ENCODE data around the gene SYPL1.

DNA sequence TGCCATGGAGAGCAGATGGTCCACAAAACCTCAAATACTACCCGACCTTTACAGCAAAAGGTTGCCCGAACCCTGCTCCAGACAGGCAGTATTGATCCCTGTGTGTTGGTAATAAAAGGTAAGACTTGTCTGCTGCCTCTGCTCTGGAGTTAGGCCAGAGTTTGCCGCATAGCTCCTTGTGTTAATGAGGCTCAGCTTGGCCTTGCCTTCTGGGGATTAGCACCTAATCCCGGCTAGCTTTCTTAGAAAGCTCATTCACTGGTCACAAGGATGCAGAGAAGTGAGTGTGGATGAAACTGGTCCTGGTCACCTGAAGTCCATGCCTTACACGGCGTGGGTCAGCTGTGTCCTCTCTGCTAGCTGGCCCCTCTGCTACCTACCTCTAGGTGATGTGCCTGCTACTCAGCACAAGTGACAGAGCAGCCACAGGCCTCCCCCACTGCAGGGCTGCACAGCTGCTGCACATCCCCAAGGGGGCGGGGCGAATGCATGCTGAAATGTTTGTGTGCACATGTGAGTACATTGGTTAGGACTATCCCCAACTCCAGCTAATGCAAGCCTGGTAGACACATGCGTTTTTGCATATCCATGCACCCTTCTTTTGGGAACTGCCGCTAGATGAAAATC is 31.7 kb upstream of the SYPL1 start:
- TF ChIP-seq, protein P1, sequence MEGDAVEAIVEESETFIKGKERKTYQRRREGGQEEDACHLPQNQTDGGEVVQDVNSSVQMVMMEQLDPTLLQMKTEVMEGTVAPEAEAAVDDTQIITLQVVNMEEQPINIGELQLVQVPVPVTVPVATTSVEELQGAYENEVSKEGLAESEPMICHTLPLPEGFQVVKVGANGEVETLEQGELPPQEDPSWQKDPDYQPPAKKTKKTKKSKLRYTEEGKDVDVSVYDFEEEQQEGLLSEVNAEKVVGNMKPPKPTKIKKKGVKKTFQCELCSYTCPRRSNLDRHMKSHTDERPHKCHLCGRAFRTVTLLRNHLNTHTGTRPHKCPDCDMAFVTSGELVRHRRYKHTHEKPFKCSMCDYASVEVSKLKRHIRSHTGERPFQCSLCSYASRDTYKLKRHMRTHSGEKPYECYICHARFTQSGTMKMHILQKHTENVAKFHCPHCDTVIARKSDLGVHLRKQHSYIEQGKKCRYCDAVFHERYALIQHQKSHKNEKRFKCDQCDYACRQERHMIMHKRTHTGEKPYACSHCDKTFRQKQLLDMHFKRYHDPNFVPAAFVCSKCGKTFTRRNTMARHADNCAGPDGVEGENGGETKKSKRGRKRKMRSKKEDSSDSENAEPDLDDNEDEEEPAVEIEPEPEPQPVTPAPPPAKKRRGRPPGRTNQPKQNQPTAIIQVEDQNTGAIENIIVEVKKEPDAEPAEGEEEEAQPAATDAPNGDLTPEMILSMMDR (IDR thresholded peaks at IDR 0.05 in 8 of 11, conservative IDR thresholded peaks at IDR 0.05 in 3 of 11), result no peak
- TF ChIP-seq POLR2A (IDR thresholded peaks at IDR 0.05), result no peak
- no peak for TF ChIP-seq POLR2AphosphoS5 (IDR thresholded peaks at IDR 0.05)

All from spleen (tissue), 7 donors.